ENCODE measurements around the gene CNTN1. TPM values are rescaled to one million over a fixed set of nuclear protein-coding genes. Genes with fewer than 3 reads are reported as not detected.

Gene CNTN1
- total and polyA plus RNA-seq, 2 of the 4 experiments (the other 2 are of a cell fraction), result 0.10 to 0.18 TPM

GRCh38 chr12:41051954-41052353 lies 359.7 kb downstream of the CNTN1 start:
- Histone ChIP-seq H4K20me1 (ENCODE audit: insufficient read depth, low read length) (no peaks in the 10 kb centered on the region), H3K14ac (replicated peaks; ENCODE audit: low read depth, low read length) (no peak overlapping the region), H3K4me3 (ENCODE audit: insufficient read depth, low read depth, low read length) (no peak overlapping the region), H2AK5ac (ENCODE audit: low read depth, low read length) (no peak overlapping the region), H2AK9ac (replicated peaks; ENCODE audit: low read depth, low read length, poor library complexity) (no peak overlapping the region), H2BK20ac (ENCODE audit: low read depth, low read length) (no peak overlapping the region), H3K27me3 (ENCODE audit: control insufficient read depth, insufficient read depth, low read length) (no peaks in the 10 kb centered on the region), H4K91ac (ENCODE audit: insufficient read depth, low read depth, low read length) (no peak overlapping the region), H2AFZ (replicated peaks; ENCODE audit: low read length, poor library complexity) (no peak overlapping the region), H3K4me1 (ENCODE audit: control insufficient read depth, insufficient read depth, low read length) (peaks cover 2% of the 10 kb centered on the region; the same call in 1 of the 2 replicates), H3K4ac (ENCODE audit: low read depth, low read length) (no peak overlapping the region), H3K36me3 (ENCODE audit: control insufficient read depth, insufficient read depth, low read length) (no peaks in the 10 kb centered on the region), H3K79me1 (ENCODE audit: low read depth in 1 of 2, low read length in 2 of 2) (no peaks in the 10 kb centered on the region), H3K9me3 (ENCODE audit: control insufficient read depth, insufficient read depth, low read length) (no peaks in the 10 kb centered on the region), H3K23ac (ENCODE audit: low read depth, low read length) (no peak overlapping the region), H3K27ac (ENCODE audit: insufficient read depth, low read length) (no peak overlapping the region), H3K18ac (ENCODE audit: low read depth, low read length) (no peak overlapping the region), H4K5ac (ENCODE audit: low read depth, low read length) (no peak overlapping the region), H3K9me1 (ENCODE audit: insufficient read depth, low read length) (no peaks in the 10 kb centered on the region; the same call in 1 of the 2 replicates), H3K56ac (ENCODE audit: extremely low read depth, insufficient read depth, low read length) (no peak overlapping the region), H3K4me2 (ENCODE audit: low read depth, low read length) (no peak overlapping the region), H3K9ac (ENCODE audit: low read depth, low read length) (no peak overlapping the region), H4K8ac (ENCODE audit: low read depth in 2 of 2, low read length in 2 of 2) (no peak overlapping the region), H2BK5ac (ENCODE audit: low read depth, low read length, poor library complexity, severe bottlenecking) (no peak overlapping the region), H2BK15ac (ENCODE audit: low read depth, low read length) (no peak overlapping the region), H2BK120ac (ENCODE audit: low read depth, low read length) (no peak overlapping the region)
- DNase-seq, result no peak
- WGBS, 2 experiments (ENCODE audit: extremely low coverage in 2 of 2, insufficient read length in 1 of 2), result no CpG with 5 or more reads among the region's 2 CpGs
- intact Hi-C loops (cut with micrococcal nuclease), result loop anchor here (10.0 kb wide), 1 partner anchor 97 kb away; no protein-coding TSS in a partner anchor
- BruUV-seq (replicated peaks), result no TSS peak
- no peak for ATAC-seq (ENCODE audit: low read depth)
- no peak for TF ChIP-seq CTCF (conservative IDR thresholded peaks at IDR 0.05; ENCODE audit: low read depth, low read length)
- TF ChIP-seq RAD21 (IDR thresholded peaks at IDR 0.05; ENCODE audit: low read length), result no peak
- TF ChIP-seq, protein P1, sequence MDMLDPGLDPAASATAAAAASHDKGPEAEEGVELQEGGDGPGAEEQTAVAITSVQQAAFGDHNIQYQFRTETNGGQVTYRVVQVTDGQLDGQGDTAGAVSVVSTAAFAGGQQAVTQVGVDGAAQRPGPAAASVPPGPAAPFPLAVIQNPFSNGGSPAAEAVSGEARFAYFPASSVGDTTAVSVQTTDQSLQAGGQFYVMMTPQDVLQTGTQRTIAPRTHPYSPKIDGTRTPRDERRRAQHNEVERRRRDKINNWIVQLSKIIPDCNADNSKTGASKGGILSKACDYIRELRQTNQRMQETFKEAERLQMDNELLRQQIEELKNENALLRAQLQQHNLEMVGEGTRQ (IDR thresholded peaks at IDR 0.05; ENCODE audit: low read depth, low read length), result no peak
- no peak for TF ChIP-seq FOS (IDR thresholded peaks at IDR 0.05; ENCODE audit: low read depth, low read length)
- no peak for TF ChIP-seq CEBPB (IDR thresholded peaks at IDR 0.05; ENCODE audit: low read depth, low read length)
- TF ChIP-seq CHD1 (IDR thresholded peaks at IDR 0.05; ENCODE audit: low read depth, low read length), result no peak
- TF ChIP-seq, protein P2, sequence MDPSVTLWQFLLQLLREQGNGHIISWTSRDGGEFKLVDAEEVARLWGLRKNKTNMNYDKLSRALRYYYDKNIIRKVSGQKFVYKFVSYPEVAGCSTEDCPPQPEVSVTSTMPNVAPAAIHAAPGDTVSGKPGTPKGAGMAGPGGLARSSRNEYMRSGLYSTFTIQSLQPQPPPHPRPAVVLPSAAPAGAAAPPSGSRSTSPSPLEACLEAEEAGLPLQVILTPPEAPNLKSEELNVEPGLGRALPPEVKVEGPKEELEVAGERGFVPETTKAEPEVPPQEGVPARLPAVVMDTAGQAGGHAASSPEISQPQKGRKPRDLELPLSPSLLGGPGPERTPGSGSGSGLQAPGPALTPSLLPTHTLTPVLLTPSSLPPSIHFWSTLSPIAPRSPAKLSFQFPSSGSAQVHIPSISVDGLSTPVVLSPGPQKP (IDR thresholded peaks at IDR 0.05; ENCODE audit: borderline replicate concordance, low read depth, low read length), result no peak
- in situ Hi-C loops (cut with MboI; ENCODE audit: low sequenced_read_pairs), result no loop called here
- ChIA-PET POLR2A (ENCODE audit: unreplicated experiment) (no interaction called here), CTCF (no interaction called here)
- dilution Hi-C loops (cut with HindIII; ENCODE audit: low sequenced_read_pairs, unreplicated experiment), result no loop called here

Measured in IMR-90 (cell line).